Activated naive CD4-positive, alpha-beta T cell treated with anti-CD3 and anti-CD28 coated beads, Interleukin-2, amount 10 ng/mL, durations not matched to agents 7 days and 5 days (primary cell): ENCODE results near the gene CLIP2.
"Not testable (repeated sequence)": the region's sequence is repeated elsewhere in the genome, so short reads cannot be mapped to it uniquely, and the experiment has no call there.

Source experiments
- CTCF ChIA-PET: fragments of 350-600 bp; sonication (Branson Sonifier 250); formaldehyde crosslinking; loops from one replicate; lab custom pipeline; 2021; ENCODE audit warnings: antibody characterized with exemption; lab: Charles Lee
- DNase-seq: peaks from one replicate; pipeline ENCODE4 v3.0.0-alpha.2; 2020
- H3K27ac Mint-ChIP-seq: one replicate; pipeline ENCODE4 v1.8.0; 2021; ENCODE audit warnings: mild to moderate bottlenecking, moderate library complexity, mixed read lengths
- H3K27me3 Mint-ChIP-seq: one replicate; pipeline ENCODE4 v1.8.0; 2021; ENCODE audit warnings: mild to moderate bottlenecking, mixed read lengths
- H3K36me3 Mint-ChIP-seq: one replicate; pipeline ENCODE4 v1.8.0; 2021; ENCODE audit warnings: mixed read lengths
- H3K4me1 Mint-ChIP-seq: one replicate; pipeline ENCODE4 v1.8.0; 2021; ENCODE audit warnings: mixed read lengths
- H3K4me3 Mint-ChIP-seq: one replicate; pipeline ENCODE4 v1.8.0; 2021; ENCODE audit warnings: mild to moderate bottlenecking, moderate library complexity, mixed read lengths
- H3K9me3 Mint-ChIP-seq: one replicate; pipeline ENCODE4 v1.8.0; 2021; ENCODE audit warnings: mixed read lengths

Gene CLIP2

GRCh38 chr7:74398426-74398825, 109.2 kb downstream of the CLIP2 start:
- H3K27ac Mint-ChIP-seq = no peak overlapping the region
- H3K27me3 Mint-ChIP-seq = peaks cover 4% of the 10 kb centered on the region
- DNase-seq = no peak
- H3K4me3 Mint-ChIP-seq = no peak overlapping the region
- H3K9me3 Mint-ChIP-seq = no peaks in the 10 kb centered on the region
- H3K4me1 Mint-ChIP-seq = no peaks in the 10 kb centered on the region
- CTCF ChIA-PET = interaction anchor here (1.7 kb wide), 1 partner anchor 192 kb away, joined by 9 read pairs; no protein-coding TSS in a partner anchor
- no peaks in the 10 kb centered on the region for H3K36me3 Mint-ChIP-seq

- no peaks in the 10 kb centered on the region for H3K36me3 Mint-ChIP-seq
- CTCF ChIA-PET = interaction anchor here (5.2 kb wide), 1 partner anchor 193 kb away, joined by 145 read pairs; the partner anchor contains the start of gene LAT2
- no peak overlapping the region for H3K4me3 Mint-ChIP-seq
- no peak for DNase-seq
- H3K27ac Mint-ChIP-seq = no peak overlapping the region
- peaks cover 4% of the 10 kb centered on the region for H3K27me3 Mint-ChIP-seq
- no peaks in the 10 kb centered on the region for H3K9me3 Mint-ChIP-seq
- no peaks in the 10 kb centered on the region for H3K4me1 Mint-ChIP-seq
Measured at GRCh38 chr7:74399006-74399405, 109.8 kb downstream of the CLIP2 start.

GRCh38 chr7:74400420-74401136, 111.4 kb downstream of the CLIP2 start:
- CTCF ChIA-PET = interaction anchor here (0.6 to 5.2 kb wide), 40 partner anchors 8 to 379 kb away, joined by 3 to 145 read pairs (median 4); partner anchors contain the start of gene LAT2
- Mint-ChIP-seq H3K27me3 (no peaks in the 10 kb centered on the region), H3K4me1 (no peaks in the 10 kb centered on the region), H3K9me3 (no peaks in the 10 kb centered on the region), H3K27ac (no peak overlapping the region), H3K36me3 (no peaks in the 10 kb centered on the region), H3K4me3 (no peak overlapping the region)
- DNase-seq = no peak

- no peaks in the 10 kb centered on the region for H3K27me3 Mint-ChIP-seq
Measured at GRCh38 chr7:74401137-74401859, 112.1 kb downstream of the CLIP2 start.

GRCh38 chr7:74402668-74403067, 113.5 kb downstream of the CLIP2 start:
- CTCF ChIA-PET = interaction anchor here (1.1 to 5.2 kb wide), 7 partner anchors 13 to 336 kb away, joined by 3 to 145 read pairs (median 17); partner anchors contain the start of gene LAT2
- H3K4me3 Mint-ChIP-seq, DNase-seq, H3K4me1 Mint-ChIP-seq, H3K27ac Mint-ChIP-seq, H3K36me3 Mint-ChIP-seq, H3K9me3 Mint-ChIP-seq, H3K27me3 Mint-ChIP-seq: not testable (repeated sequence)

More at GRCh38 chr7:74401137-74401859, 112.1 kb downstream of the CLIP2 start:
- no peak overlapping the region for H3K27ac Mint-ChIP-seq
- no peaks in the 10 kb centered on the region for H3K36me3 Mint-ChIP-seq
- CTCF ChIA-PET = interaction anchor here (0.6 to 5.2 kb wide), 39 partner anchors 9 to 380 kb away, joined by 3 to 145 read pairs (median 4); partner anchors contain the start of gene LAT2
- no peaks in the 10 kb centered on the region for H3K4me1 Mint-ChIP-seq
- H3K4me3 Mint-ChIP-seq = no peak overlapping the region
- no peaks in the 10 kb centered on the region for H3K9me3 Mint-ChIP-seq
- DNase-seq = peak; percentile 83

GRCh38 chr7:74403521-74404387, 114.5 kb downstream of the CLIP2 start:
- no peak for DNase-seq
- Mint-ChIP-seq H3K4me1 (no peaks in the 10 kb centered on the region), H3K9me3 (no peaks in the 10 kb centered on the region), H3K27ac (no peak overlapping the region), H3K36me3 (no peaks in the 10 kb centered on the region), H3K4me3 (no peak overlapping the region), H3K27me3 (no peaks in the 10 kb centered on the region)
- CTCF ChIA-PET = interaction anchor here (0.6 to 5.2 kb wide), 4 partner anchors 14 to 549 kb away, joined by 3 to 145 read pairs (median 10); partner anchors contain the start of gene LAT2

- no peak overlapping the region for H3K27ac Mint-ChIP-seq
- H3K4me1 Mint-ChIP-seq = no peaks in the 10 kb centered on the region
- H3K9me3 Mint-ChIP-seq = no peaks in the 10 kb centered on the region
- no peaks in the 10 kb centered on the region for H3K27me3 Mint-ChIP-seq
- no peak for DNase-seq
- no peak overlapping the region for H3K4me3 Mint-ChIP-seq
- CTCF ChIA-PET = interaction anchor here (0.6 to 4.1 kb wide), 2 partner anchors 197 to 549 kb away, joined by 3 to 18 read pairs; no protein-coding TSS in a partner anchor
- no peaks in the 10 kb centered on the region for H3K36me3 Mint-ChIP-seq
Measured at GRCh38 chr7:74404388-74404700, 115.1 kb downstream of the CLIP2 start.

- CTCF ChIA-PET = interaction anchor here (4.1 kb wide), 1 partner anchor 198 kb away, joined by 18 read pairs; no protein-coding TSS in a partner anchor
- no peaks in the 10 kb centered on the region for H3K27me3 Mint-ChIP-seq
- no peak overlapping the region for H3K4me3 Mint-ChIP-seq
- H3K27ac Mint-ChIP-seq = no peak overlapping the region
- no peaks in the 10 kb centered on the region for H3K36me3 Mint-ChIP-seq
- no peaks in the 10 kb centered on the region for H3K4me1 Mint-ChIP-seq
- H3K9me3 Mint-ChIP-seq = no peaks in the 10 kb centered on the region
- DNase-seq = no peak
Measured at GRCh38 chr7:74404741-74405140, 115.5 kb downstream of the CLIP2 start.

- peak; percentile 24 for DNase-seq
- no peaks in the 10 kb centered on the region for H3K4me1 Mint-ChIP-seq
- CTCF ChIA-PET = interaction anchor here (0.7 to 4.1 kb wide), 3 partner anchors 10 to 198 kb away, joined by 3 to 18 read pairs (median 3); no protein-coding TSS in a partner anchor
- H3K9me3 Mint-ChIP-seq = no peaks in the 10 kb centered on the region
- H3K4me3 Mint-ChIP-seq = no peak overlapping the region
- no peaks in the 10 kb centered on the region for H3K27me3 Mint-ChIP-seq
- no peaks in the 10 kb centered on the region for H3K36me3 Mint-ChIP-seq
- no peak overlapping the region for H3K27ac Mint-ChIP-seq
Measured at GRCh38 chr7:74405191-74405898, 116.1 kb downstream of the CLIP2 start.

GRCh38 chr7:74405899-74406512, 116.8 kb downstream of the CLIP2 start:
- no peak overlapping the region for H3K4me3 Mint-ChIP-seq
- peaks cover 5% of the 10 kb centered on the region for H3K27me3 Mint-ChIP-seq
- H3K36me3 Mint-ChIP-seq = no peaks in the 10 kb centered on the region
- no peak overlapping the region for H3K27ac Mint-ChIP-seq
- no peaks in the 10 kb centered on the region for H3K9me3 Mint-ChIP-seq
- CTCF ChIA-PET = interaction anchor here (0.7 to 4.1 kb wide), 3 partner anchors 9 to 199 kb away, joined by 3 to 18 read pairs (median 3); no protein-coding TSS in a partner anchor
- DNase-seq = no peak
- H3K4me1 Mint-ChIP-seq = no peaks in the 10 kb centered on the region

- H3K36me3 Mint-ChIP-seq = no peaks in the 10 kb centered on the region
- no peak overlapping the region for H3K27ac Mint-ChIP-seq
- H3K27me3 Mint-ChIP-seq = peaks cover 5% of the 10 kb centered on the region
- H3K4me1 Mint-ChIP-seq = no peaks in the 10 kb centered on the region
- no peak for DNase-seq
- H3K9me3 Mint-ChIP-seq = no peaks in the 10 kb centered on the region
- CTCF ChIA-PET = interaction anchor here (4.1 kb wide), 1 partner anchor 201 kb away, joined by 18 read pairs; no protein-coding TSS in a partner anchor
- H3K4me3 Mint-ChIP-seq = no peak overlapping the region
Measured at GRCh38 chr7:74407958-74408357, 118.8 kb downstream of the CLIP2 start.

- no peak for DNase-seq
- Mint-ChIP-seq H3K9me3 (no peaks in the 10 kb centered on the region), H3K36me3 (no peaks in the 10 kb centered on the region), H3K4me3 (no peak overlapping the region), H3K27ac (no peak overlapping the region), H3K27me3 (peaks cover 5% of the 10 kb centered on the region), H3K4me1 (no peaks in the 10 kb centered on the region)
- CTCF ChIA-PET = interaction anchor here (1.6 to 1.9 kb wide), 2 partner anchors 8 to 203 kb away, joined by 6 to 12 read pairs; no protein-coding TSS in a partner anchor
Measured at GRCh38 chr7:74409571-74409970, 120.4 kb downstream of the CLIP2 start.
